Stimulated activated CD8-positive, alpha-beta memory T cell treated with anti-CD3 and anti-CD28 coated beads, Interleukin-15, amount 100 ng/mL, for 48 hours (primary cell): ENCODE results near the gene AREL1.

Source experiments
- DNase-seq, 2 donors: peaks; one replicate each; pipeline ENCODE4 v3.0.0-alpha.2; 2020; ENCODE audit warnings: low read depth in 2 of 2

The AREL1 gene

DNA sequence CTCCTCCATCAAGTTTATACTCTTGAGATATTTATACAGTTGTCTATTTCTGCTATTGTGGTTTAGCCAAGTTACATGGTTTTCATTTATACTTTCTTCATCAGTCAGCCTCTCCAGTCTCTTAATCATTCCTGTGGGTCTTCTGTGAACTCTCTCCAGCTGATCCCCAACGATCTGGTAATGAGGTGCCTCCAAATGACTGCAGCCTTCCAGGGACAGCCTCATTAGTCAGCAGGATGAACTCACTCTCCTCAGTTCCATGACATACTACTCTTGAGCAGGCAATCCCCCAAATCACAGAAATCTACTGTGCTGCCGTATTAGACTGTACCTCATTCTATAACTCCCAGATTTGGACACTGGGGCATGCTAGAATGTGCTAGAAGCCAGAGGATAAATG, 15.3 kb downstream of the AREL1 start:
- no peak for DNase-seq

DNA sequence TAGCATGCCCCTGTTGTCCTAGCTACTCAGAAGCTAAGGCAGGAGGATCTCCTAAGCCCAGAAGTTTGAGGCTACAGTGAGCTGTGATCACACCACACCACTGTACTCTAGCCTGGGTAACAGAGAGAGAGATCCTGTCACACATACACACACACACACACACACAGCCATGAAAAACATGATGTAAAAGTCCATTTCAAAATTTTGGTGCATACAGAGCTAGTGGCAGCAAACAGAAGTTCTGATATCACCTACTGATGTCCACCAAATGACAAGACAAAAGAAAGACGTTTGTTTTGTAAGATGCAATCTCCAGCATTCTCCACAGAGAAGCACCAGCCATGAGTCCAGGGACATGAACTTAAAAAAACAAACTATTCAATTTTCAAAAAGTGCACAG, 15.9 kb downstream of the AREL1 start:
- DNase-seq, result no peak

DNA sequence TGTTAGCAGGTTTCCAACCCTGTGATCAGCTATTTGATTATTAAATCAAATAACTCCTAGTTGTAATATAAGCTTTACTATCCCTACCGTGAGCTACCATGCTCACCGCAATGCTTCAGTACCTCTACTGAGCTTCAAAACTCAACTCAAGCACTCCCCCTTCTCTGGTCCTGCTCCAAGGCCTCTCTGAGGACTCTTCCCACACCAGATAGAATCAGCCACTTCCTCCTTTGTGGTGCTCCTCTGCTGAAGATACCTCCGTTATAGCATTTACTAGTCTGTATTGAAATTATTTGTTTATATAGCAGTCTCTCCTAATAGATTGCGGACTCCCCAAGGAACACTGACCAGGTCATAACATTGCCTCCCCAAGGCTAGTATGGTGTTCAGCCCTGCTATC, 17.5 kb downstream of the AREL1 start:
- no peak for DNase-seq

DNA sequence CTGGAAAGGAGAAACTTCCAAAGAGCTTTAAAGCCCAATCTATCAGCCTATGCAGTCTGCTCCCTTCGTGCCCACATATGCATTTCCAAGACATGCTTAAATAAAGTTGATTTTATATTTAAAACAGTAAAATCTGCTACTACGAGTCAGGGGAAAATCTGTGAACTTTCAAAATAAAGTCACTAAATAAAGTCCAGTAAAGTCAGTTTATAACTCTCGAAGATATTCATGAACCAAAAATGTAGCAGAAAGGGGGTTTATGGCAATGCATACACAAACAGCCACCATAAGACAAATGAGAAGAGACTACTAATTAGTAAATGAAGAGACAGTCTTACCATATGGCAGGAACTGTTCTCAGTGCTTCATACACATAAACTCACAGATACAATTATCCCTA, 19.7 kb downstream of the AREL1 start:
- no peak for DNase-seq

DNA sequence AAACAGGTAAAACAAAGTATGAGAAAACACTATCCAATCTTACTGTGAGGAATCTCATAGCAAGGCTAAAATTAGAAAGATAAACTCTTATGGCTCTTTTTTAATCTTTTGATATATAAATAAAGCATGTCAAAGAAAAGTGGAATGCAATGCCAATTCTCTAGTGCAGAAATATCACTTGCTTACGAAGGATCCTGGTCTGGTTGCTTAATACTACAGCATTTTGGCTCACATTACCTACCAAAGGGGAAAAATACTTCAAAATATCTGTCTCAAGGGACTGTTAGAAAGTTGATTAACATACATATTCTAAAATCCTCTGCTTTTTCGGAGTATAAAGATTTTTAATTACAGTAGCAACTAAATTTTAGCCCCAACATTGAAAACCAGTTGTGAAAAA, 21.4 kb downstream of the AREL1 start:
- no peak for DNase-seq

DNA sequence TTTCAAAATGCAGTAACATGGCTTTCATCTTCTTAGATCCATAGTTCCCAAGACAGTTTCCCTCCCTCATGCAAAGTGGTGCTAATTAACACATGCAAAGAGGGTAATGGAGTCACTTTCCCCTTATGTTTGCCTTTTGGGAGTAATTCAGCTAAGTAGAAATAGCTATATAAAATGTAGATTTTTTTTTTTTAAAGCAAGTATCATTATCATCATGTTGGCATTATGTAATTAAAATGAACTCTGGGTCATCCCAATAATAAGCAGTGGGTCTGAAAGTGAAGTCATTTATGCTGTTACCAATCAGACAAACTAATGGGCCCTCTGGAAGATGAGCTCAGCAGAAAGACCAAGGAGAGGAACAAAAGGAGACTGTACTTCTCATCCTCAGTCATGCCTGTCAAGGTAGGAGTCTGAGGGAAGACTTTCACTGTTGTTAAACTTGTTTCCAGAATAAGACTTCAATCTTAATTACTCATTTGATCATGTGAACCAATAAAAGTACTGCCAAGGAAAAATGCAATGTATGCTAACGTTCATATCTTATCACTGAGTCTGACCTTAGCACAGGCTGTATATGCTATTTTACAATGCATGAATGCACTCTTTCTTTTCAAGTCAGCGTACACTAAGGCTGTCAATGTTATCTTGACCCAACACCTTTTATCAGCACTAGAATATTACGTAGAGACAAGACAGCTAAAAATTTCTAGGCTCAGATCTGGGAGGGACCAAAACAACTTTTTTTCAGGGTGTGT, 26.8 kb downstream of the AREL1 start:
- DNase-seq, result no peak

DNA sequence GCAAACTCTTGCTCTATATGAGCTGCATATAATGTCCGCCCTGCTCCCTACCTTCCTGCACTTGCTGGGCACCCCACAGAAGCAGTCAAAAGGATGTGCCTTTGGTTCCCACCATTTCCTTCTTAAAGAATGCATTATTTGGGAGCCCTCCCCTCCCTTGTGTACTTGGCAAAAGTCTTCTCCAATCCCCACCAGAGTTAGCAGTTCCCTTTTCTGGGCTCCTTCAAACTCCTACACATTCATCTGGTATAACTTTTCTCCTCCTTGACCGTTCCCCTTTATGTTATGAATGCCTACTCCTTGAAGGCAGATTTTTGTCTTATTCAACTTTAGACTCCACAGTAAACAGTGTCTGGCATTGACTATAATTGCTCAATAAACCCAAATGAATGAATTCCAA, 27.8 kb downstream of the AREL1 start:
- DNase-seq, result no peak

DNA sequence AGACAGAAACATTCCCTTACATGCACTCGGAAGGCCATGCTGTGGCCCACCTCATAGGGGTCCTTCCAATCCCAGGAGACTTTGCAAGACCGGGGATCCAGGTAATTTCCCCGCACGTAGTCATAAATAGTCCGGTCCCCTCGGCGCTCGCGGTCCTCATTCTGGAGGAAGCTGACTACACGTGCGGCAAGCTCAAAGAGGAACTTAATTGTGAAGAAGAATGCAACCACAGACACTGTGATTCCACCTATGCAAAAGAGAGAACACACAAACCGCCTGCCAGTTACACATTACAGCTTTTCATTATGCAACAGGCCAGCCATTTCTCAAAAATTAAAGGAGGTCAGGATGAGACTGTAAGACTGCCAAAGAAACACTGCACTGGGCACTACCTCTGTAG, 28.4 kb downstream of the AREL1 start:
- DNase-seq, result no peak

DNA sequence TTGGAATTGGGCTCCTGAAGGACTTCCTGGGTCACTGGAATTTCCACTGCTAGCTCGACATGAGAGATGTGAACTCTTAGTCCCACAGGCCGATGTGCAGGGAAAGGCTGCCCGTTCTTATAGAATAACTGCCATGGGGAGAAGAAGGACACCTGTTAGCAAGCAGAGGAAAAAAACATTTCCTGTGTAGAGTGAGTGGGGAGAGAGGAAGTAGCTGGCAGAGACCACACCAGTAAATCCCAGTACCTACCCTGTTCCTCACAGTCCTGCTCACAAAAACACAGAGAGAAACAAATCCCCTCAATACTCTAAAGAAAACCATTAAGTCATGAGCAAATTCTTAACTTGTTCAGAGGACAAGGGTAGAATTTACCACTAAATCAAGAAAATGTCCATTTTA, 29.5 kb downstream of the AREL1 start:
- DNase-seq, result no peak

DNA sequence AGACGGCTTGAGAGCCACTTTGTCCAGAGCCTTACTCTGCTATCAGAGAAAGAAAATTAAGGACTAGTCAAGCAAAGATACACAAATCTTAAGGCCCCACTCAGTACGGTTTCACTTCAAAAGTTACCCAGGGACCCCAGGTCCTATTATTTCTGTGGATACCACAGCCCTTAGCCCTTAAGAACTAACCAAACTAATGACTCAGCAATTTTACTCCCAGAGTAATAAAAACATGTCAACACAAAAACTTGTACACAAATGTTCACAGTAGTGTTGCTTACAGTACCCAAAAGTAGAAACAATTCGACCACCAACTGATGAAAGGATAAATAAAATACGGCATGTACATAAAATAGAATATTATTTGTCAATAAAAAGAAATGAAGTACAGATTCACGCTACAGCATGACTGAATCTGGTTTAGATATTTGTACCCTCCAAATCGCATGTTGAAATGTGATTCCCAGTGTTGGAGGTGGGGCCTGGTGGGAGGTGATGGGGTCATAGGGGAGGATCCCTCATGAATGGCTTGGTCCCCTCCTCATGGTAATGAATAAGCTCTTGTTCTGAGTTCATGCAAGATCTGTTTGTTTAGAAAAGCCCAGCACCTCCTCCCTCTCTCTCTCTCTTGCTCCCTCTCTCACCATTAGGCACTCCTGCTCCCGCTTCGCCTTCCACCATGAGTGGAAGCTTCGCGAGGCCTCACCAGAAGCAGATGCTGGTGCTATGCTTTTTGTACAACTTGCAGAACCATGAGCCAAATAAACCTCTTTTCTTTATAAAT, 30.5 kb downstream of the AREL1 start:
- DNase-seq, result no peak

DNA sequence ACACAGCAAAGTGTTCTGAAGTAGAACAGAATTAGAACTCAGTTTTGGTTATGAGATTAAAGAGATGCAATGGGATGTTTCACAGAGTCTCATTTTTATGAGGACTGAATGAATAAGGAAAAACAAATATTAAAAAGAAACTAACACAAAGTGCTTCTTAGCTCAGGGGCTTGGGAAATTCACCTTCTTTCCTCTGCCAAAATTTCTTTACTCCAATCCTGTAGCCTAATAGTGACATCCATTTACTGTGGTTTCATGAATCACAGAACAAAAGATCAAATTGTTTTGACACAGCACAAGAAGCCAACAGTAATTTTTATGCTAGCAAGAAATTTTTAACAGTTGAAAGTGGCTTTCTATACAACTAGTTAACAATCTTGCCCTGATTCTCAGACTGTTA, 37.7 kb downstream of the AREL1 start:
- DNase-seq, result no peak

DNA sequence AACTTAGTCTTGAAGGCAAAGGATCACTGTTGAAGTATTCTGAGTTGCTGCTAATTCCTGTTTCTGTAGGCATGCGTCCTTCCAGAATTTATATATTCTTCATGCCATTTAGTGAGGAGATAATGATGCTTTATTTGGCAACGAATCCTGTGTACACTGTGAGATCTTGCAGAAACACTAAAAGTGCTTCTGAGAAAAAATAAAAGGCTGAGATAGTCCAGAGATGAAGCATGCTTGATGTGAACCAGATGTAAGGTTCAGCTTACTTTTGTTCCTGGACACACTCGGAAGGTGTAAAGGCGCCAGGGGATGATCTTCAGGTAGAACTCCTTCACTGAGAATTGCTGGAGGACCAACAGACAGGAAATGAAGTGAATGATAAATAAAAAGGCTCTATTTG, 39.1 kb downstream of the AREL1 start:
- DNase-seq, result no peak

DNA sequence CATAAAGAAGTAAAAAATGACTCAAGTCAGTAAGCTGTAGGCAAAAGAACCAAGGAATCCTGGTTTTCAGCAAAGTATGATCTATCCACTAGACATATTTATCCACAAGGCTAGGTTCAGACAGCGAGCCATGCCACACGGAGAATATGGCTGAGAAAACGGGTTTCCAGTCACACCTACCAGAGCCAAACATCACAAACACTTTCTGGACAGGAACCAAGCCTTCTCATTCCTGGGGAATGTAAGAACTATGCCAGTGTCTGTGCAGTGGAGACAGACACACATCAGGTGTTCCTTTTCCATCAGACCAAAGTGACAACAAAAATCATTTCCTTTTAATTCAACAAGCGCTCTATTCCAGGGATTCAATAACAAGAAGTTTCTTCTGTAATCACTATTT, 41.1 kb downstream of the AREL1 start:
- DNase-seq, result no peak

DNA sequence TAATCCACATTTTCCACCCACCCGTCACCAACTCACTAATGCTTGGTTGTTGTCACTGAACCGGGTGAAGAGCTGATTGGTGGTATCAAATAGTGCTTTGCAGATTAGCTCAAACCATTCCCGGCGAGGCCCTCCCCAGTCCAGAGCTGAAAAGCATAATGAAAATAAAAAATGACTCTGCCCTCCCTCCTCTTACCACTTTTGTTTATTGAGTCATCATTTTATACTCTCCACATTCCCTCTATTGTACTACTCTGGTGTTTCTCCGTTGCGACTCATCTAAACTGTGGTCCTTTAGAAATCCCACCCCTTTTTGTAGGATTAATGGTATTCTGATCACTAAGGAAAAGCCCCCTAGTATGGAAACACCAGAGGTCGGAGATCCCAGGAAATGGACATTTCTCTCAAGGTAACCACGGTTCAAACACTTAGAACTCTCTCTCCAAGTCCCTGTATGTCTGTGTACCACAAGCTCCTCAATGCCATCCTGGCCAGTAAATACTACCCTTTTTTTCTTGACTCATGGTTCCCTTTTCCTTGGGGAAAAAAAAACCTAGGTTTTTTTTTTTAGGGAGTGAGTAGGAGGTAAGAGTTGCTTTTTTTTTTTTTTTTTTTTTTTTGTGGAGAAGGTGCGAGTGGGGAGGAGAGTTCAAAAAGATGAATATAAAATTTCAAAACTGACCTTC, 42.0 kb downstream of the AREL1 start:
- no peak for DNase-seq

DNA sequence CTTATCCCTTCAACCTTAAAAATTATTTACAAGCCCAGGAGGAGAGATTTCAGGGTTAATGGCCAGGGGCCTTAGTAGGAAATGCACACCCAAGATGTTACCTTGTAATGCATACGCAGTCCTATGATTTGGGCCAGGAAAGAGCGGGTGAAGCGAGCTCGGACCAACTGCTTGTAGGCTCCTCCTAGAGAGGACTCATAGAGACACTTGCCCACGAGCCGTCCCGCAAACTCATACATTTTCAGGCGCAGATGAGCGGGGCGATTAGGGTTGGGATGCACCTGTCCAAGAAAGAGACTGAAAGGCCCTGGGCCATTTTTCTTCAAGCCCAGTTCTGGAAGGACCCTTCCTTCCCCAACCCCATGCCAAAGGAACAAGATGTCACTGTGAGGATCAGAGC, 43.0 kb downstream of the AREL1 start:
- DNase-seq, result no peak

DNA sequence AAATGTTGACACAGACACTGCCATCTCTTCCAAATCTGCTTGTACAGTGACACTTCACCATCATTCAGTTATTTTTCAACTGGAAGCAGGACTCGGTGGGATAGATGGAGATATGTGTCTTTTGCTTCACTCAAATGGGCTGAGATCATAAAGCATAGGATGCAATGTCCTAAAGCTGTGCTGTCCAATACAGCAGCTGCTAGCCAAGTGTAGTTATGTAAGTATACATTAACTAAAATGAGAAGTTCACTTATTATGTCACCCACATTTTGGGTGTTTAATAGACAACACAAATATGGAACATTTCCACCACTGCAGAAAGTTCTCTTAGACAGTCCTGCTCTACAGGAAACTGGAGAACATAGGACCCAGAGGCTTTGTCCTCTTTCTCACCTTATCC, 43.6 kb downstream of the AREL1 start:
- no peak for DNase-seq

DNA sequence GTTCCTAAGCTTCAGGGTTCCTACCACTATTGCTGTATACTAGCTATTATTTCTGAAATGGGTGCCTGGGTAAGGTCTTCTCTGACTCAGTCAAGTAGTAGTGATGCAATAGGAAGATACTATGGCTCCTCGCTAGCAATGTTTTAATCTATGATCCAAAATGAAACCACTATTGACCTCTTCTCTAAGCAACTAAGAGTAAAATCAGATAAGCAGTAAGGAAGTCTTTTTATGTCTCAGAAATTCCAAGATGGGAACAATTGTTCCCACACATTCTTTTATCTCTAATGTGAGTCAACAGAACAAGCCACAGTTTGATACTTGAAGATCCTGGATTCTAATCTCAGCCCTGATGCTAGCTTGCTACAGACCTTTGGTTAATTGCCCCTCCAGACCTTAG, 45.1 kb downstream of the AREL1 start:
- DNase-seq, result no peak

DNA sequence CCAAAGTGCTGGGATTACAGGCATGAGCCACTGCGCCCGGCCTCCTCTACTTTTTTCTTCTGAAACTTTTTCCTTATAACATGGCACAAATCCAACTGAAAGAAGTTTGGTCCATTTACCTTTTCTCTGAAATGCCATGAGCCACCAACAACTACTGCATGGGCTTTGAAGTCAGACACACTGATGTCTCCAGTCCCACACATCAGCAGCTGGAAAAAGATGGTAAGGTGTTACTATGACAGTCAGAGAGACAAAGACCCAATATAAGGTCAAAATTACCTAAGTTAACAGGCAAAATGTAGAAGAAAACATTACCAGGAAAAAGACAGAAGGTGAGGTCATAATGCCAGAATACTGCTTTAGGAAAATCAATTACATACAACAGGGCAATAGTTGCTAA, 48.2 kb downstream of the AREL1 start:
- no peak for DNase-seq

DNA sequence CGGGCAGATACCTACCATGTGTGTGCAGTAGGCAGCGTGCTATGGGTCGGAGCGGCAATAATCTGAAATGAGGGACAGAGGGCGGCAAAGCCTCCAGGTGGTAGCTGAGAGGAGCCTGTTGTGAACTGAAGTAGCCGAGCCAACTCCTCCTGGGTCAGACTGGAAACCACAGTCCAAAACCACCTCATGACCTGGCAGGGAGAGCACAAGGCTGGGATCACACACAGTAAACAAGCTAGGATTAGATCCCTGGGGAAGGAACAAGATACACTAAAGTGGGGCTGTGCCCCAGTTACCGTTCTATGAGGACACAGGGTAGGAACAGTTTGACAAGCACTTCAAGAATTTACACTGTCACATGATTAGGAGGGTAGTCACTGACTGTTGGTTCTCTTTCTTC, 49.0 kb downstream of the AREL1 start:
- no peak for DNase-seq

DNA sequence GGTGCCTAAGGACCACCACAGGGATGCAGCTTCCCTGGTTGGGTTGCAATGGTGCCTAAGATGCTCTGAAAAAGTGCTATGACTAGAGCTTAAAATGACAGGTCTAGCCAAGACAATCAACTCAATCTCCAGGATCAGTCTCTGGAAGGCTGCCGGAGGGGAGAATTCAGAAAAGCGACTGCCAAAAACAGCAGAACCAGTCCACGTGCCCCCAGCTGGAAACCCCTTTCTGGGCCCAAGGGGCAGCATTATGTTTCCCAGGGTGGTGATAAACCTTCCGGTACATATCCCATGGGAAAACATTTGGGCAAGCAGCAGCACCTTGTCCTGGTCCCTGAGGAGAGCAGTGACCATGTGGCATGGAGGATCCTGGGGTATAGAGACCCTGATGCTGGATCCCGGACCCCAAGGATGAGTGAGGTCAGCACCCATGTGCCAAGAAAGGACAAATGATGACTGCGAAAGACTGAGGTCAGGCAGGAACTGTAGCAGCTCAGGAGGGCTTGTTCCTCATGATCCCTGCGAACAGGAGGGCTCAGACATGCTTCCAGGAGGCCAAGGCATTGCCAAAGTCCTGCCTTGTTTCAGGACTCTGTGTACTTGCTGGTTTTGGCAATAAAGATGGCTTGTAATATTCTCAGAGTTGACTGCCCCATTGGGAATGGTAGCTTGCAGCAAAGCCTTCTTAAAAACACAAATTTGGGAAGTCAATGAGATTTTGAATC, 51.0 kb downstream of the AREL1 start:
- no peak for DNase-seq

DNA sequence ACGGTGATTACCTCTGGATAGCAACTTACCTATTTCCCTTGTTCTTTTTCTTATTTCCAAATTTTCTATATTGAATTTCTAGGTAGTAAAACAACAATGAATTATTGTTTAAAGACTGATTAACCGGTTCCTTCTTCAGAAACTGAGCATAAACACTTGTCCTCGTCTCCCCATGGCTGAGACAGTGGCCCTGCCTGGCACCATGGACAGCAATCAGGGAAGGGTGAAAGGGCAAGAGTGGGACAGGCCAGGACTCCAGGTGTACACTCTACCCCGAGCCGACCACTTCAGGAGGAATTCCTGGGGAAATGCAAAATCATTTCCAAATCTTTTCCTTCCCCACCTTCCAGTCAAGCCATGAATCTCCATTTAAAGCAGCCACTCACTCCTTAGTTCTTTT, 52.0 kb downstream of the AREL1 start:
- no peak for DNase-seq

DNA sequence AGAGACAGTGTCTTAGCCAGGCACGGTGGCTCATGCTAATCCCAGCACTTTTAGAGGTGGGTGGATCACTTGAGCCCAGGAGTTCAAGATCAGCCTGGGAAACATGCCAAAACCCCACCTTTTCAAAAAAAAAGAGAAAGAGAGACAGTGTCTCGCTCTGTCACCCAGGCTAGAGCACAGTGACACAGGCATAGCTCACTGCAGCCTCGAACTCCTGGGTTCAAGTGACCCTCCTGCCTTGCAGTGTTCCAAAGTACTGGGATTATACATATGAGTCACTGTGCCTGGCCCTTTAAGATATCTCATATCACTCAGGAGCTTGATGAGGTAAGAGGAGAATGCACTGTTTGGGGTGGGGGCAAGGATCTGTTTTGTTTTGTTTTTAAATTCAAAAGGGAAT, 52.7 kb downstream of the AREL1 start:
- DNase-seq, result no peak
